HFF-Myc (cell line): ENCODE measurements around the gene OR4F15.

ENCODE experiments used
- DNase-seq: peaks from one replicate; pipeline ENCODE4 v3.0.0-alpha.2; 2011; ENCODE audit warnings: low read depth; ENCODE audit errors: extremely low read depth
- H3K4me3 ChIP-seq: replicated peaks from 2 replicates; pipeline ENCODE4 v1.5.1; 2011; ENCODE audit warnings: low read depth, mild to moderate bottlenecking, control low read depth, low read length
- CTCF ChIP-seq: IDR thresholded peaks from 2 replicates; pipeline ENCODE4 v1.5.1; 2012; ENCODE audit warnings: mild to moderate bottlenecking, low read depth, low read length, control low read depth; ENCODE audit errors: missing control alignments

The OR4F15 gene

GRCh38 chr15:101844916-101845315 lies 32.9 kb downstream of the OR4F15 start:
- no peak for TF ChIP-seq CTCF
- DNase-seq = no peak
- H3K4me3 ChIP-seq = no peak overlapping the region

- no peak for TF ChIP-seq CTCF
- no peak overlapping the region for H3K4me3 ChIP-seq
Observed at GRCh38 chr15:101852356-101852755, 40.4 kb downstream of the OR4F15 start.

More at GRCh38 chr15:101852356-101852755, 40.4 kb downstream of the OR4F15 start:
- no peak for DNase-seq
